HEK293 (cell line): ENCODE measurements around the gene UBA1.

Source experiments
- CTCF ChIA-PET: fragments of 350-600 bp; formaldehyde crosslinking; extraction: SDS; loops from one replicate; lab custom pipeline; 2021; ENCODE audit warnings: antibody characterized with exemption; lab: Yijun Ruan, JAX
- POLR2A ChIA-PET: fragments of 300-600 bp; formaldehyde crosslinking; extraction: SDS; loops from one replicate; lab custom pipeline; 2020; ENCODE audit warnings: antibody characterized with exemption, inconsistent platforms; lab: Yijun Ruan, JAX
- H3K27ac ChIP-seq: fragments of 200-500 bp; sonication (Bioruptor generic); 2 replicates; pipeline ENCODE4 v1.5.1; 2014; ENCODE audit warnings: low read depth, low read length, control low read depth, inconsistent platforms; ENCODE audit errors: extremely low read depth
- H3K36me3 ChIP-seq, 2 experiments: fragments of 200-500 bp in 1 of 2; sonication (Bioruptor generic) in 1 of 2; 1 replicate in 1 of 2; 2 replicates in 1 of 2; pipeline ENCODE4 v1.5.1; 2014 to 2017; ENCODE audit warnings: inconsistent platforms in 2 of 2, low read length in 2 of 2; ENCODE audit not compliant: control insufficient read depth in 2 of 2, insufficient read depth in 1 of 2
- H3K4me1 ChIP-seq: fragments of 200-500 bp; sonication (Bioruptor generic); 2 replicates; pipeline ENCODE4 v1.5.1; 2014; ENCODE audit warnings: mild to moderate bottlenecking, low read length, inconsistent platforms; ENCODE audit not compliant: control insufficient read depth, insufficient read depth
- H3K4me3 ChIP-seq: 2 replicates; pipeline ENCODE4 v1.5.1; 2011; ENCODE audit warnings: low read depth, mild to moderate bottlenecking, control low read depth, low read length, moderate library complexity
- H3K9me3 ChIP-seq: fragments of 200-500 bp; sonication (Bioruptor generic); 2 replicates; pipeline ENCODE4 v1.5.1; 2014; ENCODE audit warnings: low read depth, low read length, inconsistent platforms; ENCODE audit not compliant: control insufficient read depth, insufficient read depth
- GLIS2 ChIP-seq: fragments of 450-650 bp; formaldehyde crosslinking; IDR thresholded peaks from 2 replicates; pipeline ENCODE4 v1.5.1; 2016; ENCODE audit warnings: missing biosample characterization, missing genetic modification characterization
- HIC1 ChIP-seq: fragments of 450-650 bp; formaldehyde crosslinking; IDR thresholded peaks from 2 replicates; pipeline ENCODE4 v1.5.1; 2016; ENCODE audit warnings: missing biosample characterization, missing genetic modification characterization
- KLF1 ChIP-seq: fragments of 450-650 bp; formaldehyde crosslinking; IDR thresholded peaks from 2 replicates; pipeline ENCODE4 v1.5.1; 2016; ENCODE audit warnings: missing biosample characterization, missing genetic modification characterization
- KLF17 ChIP-seq: fragments of 450-650 bp; formaldehyde crosslinking; IDR thresholded peaks from 2 replicates; pipeline ENCODE4 v1.5.1; 2016; ENCODE audit warnings: missing biosample characterization, missing genetic modification characterization
- KLF9 ChIP-seq: fragments of 450-650 bp; formaldehyde crosslinking; IDR thresholded peaks from 2 replicates; pipeline ENCODE4 v1.5.1; 2016; ENCODE audit warnings: missing biosample characterization, missing genetic modification characterization, low read depth
- PRDM6 ChIP-seq: fragments of 450-650 bp; formaldehyde crosslinking; IDR thresholded peaks from 2 replicates; pipeline ENCODE4 v1.5.1; 2017; ENCODE audit warnings: missing biosample characterization, missing genetic modification characterization
- RBAK ChIP-seq: fragments of 450-650 bp; formaldehyde crosslinking; IDR thresholded peaks from 2 replicates; pipeline ENCODE4 v1.5.1; 2016; ENCODE audit warnings: missing biosample characterization, missing genetic modification characterization
- SP7 ChIP-seq: fragments of 450-650 bp; formaldehyde crosslinking; IDR thresholded peaks from 2 replicates; pipeline ENCODE4 v1.5.1; 2016; ENCODE audit warnings: missing biosample characterization, missing genetic modification characterization
- TCF7L2 ChIP-seq: IDR thresholded peaks from 2 replicates; pipeline ENCODE4 v1.6.1; 2011; ENCODE audit warnings: low read depth, mild to moderate bottlenecking, inconsistent platforms, low read length, moderate library complexity, borderline replicate concordance
- WT1 ChIP-seq: fragments of 450-650 bp; formaldehyde crosslinking; IDR thresholded peaks from 2 replicates; pipeline ENCODE4 v1.5.1; 2016; ENCODE audit warnings: missing biosample characterization, missing genetic modification characterization
- ZBTB10 ChIP-seq: fragments of 450-650 bp; formaldehyde crosslinking; IDR thresholded peaks from 2 replicates; pipeline ENCODE4 v1.5.1; 2016; ENCODE audit warnings: missing biosample characterization, missing genetic modification characterization
- ZNF148 ChIP-seq: fragments of 450-650 bp; formaldehyde crosslinking; IDR thresholded peaks from 2 replicates; pipeline ENCODE4 v1.5.0; 2017; ENCODE audit warnings: missing biosample characterization, missing genetic modification characterization, borderline replicate concordance
- ZNF155 ChIP-seq: fragments of 450-650 bp; formaldehyde crosslinking; IDR thresholded peaks from 2 replicates; pipeline ENCODE4 v1.5.1; 2016; ENCODE audit warnings: missing biosample characterization, missing genetic modification characterization
- ZNF2 ChIP-seq: fragments of 450-650 bp; formaldehyde crosslinking; IDR thresholded peaks from 2 replicates; pipeline ENCODE4 v1.5.1; 2016; ENCODE audit warnings: missing biosample characterization, missing genetic modification characterization
- ZNF394 ChIP-seq: fragments of 450-650 bp; formaldehyde crosslinking; IDR thresholded peaks from 2 replicates; pipeline ENCODE4 v1.5.1; 2016; ENCODE audit warnings: missing biosample characterization, missing genetic modification characterization, mild to moderate bottlenecking, moderate library complexity, borderline replicate concordance
- ZNF423 ChIP-seq: fragments of 450-650 bp; formaldehyde crosslinking; IDR thresholded peaks from 2 replicates; pipeline ENCODE4 v1.5.1; 2016; ENCODE audit warnings: missing biosample characterization, missing genetic modification characterization
- ZNF610 ChIP-seq: fragments of 450-650 bp; formaldehyde crosslinking; IDR thresholded peaks from 2 replicates; pipeline ENCODE4 v1.5.1; 2016; ENCODE audit warnings: missing biosample characterization, missing genetic modification characterization, borderline replicate concordance
- ZNF776 ChIP-seq: fragments of 450-650 bp; formaldehyde crosslinking; IDR thresholded peaks from 2 replicates; pipeline ENCODE4 v1.5.0; 2017; ENCODE audit warnings: missing biosample characterization, missing genetic modification characterization, borderline replicate concordance
- ZNF785 ChIP-seq: fragments of 450-650 bp; formaldehyde crosslinking; IDR thresholded peaks from 2 replicates; pipeline ENCODE4 v1.5.1; 2016; ENCODE audit warnings: missing biosample characterization, missing genetic modification characterization
- ZNF837 ChIP-seq: fragments of 450-650 bp; formaldehyde crosslinking; IDR thresholded peaks from 2 replicates; pipeline ENCODE4 v1.5.1; 2016; ENCODE audit warnings: missing biosample characterization, missing genetic modification characterization

Gene UBA1

GRCh38 chrX:47218280-47218919 lies 24.8 kb downstream of the UBA1 start, which contains the start of gene CDK16 (continued):
- TF ChIP-seq PRDM6 (tag by site-specific recombination) (no peak; the same call in 1 of the 2 replicates), RBAK (tag by site-specific recombination) (no peak), ZNF148 (tag by site-specific recombination) (no peak), ZNF2 (tag by site-specific recombination) (peak; percentile 96), ZNF155 (tag by site-specific recombination) (no peak), TCF7L2 (peak; percentile 19; the same call in 1 of the 2 replicates), ZNF394 (tag by site-specific recombination) (peak; percentile 60; the same call in 1 of the 2 replicates), ZNF785 (tag by site-specific recombination) (no peak), SP7 (tag by site-specific recombination) (peak; percentile 89), ZNF776 (tag by site-specific recombination) (no peak)

GRCh38 chrX:47218920-47219815 lies 25.5 kb downstream of the UBA1 start:
- peaks cover 34 to 72% of the 10 kb centered on the region in 2 experiments for H3K36me3 ChIP-seq
- H3K4me3 ChIP-seq, result peak overlapping the region; percentile 87
- H3K9me3 ChIP-seq, result no peaks in the 10 kb centered on the region
- H3K4me1 ChIP-seq, result peaks cover 11% of the 10 kb centered on the region; the same call in 1 of the 2 replicates
- ChIA-PET POLR2A (interaction anchor here (0.6 to 4.6 kb wide), 7 partner anchors 9 to 1919 kb away, joined by 4 to 124 read pairs (median 10); partner anchors contain the start of gene USP11), CTCF (no interaction called here)
- peak overlapping the region; percentile 99 for H3K27ac ChIP-seq
- peak; percentile 16; the same call in 1 of the 2 replicates for TF ChIP-seq KLF9 (tag by site-specific recombination)
- TF ChIP-seq GLIS2 (tag by site-specific recombination), result peak; percentile 85
- no peak for TF ChIP-seq ZNF610
- peak; percentile 74 for TF ChIP-seq KLF1 (tag by site-specific recombination)
- 0 out of 2 replicates have a peak, but pooled peaks have one; percentile 1 for TF ChIP-seq ZNF837 (tag by site-specific recombination)
- peak; percentile 67; the same call in 1 of the 2 replicates for TF ChIP-seq ZBTB10 (tag by site-specific recombination)
- peak; percentile 53; the same call in 1 of the 2 replicates for TF ChIP-seq HIC1 (tag by site-specific recombination)
- TF ChIP-seq TCF7L2, result no peak
- peak; percentile 62; the same call in 1 of the 2 replicates for TF ChIP-seq KLF17 (tag by site-specific recombination)
- peak; percentile 70; the same call in 1 of the 2 replicates for TF ChIP-seq ZNF423 (tag by site-specific recombination)
- TF ChIP-seq WT1 (tag by site-specific recombination), result no peak
